HEK293 (cell line): ENCODE data around the gene SUSD3.

Experiments used
- CTCF ChIA-PET: fragments of 350-600 bp; formaldehyde crosslinking; extraction: SDS; loops from one replicate; lab custom pipeline; 2021; ENCODE audit warnings: antibody characterized with exemption; lab: Yijun Ruan, JAX
- POLR2A ChIA-PET: fragments of 300-600 bp; formaldehyde crosslinking; extraction: SDS; loops from one replicate; lab custom pipeline; 2020; ENCODE audit warnings: antibody characterized with exemption, inconsistent platforms; lab: Yijun Ruan, JAX
- H3K27ac ChIP-seq: fragments of 200-500 bp; sonication (Bioruptor generic); 2 replicates; pipeline ENCODE4 v1.5.1; 2014; ENCODE audit warnings: low read depth, low read length, control low read depth, inconsistent platforms; ENCODE audit errors: extremely low read depth
- H3K36me3 ChIP-seq, 2 experiments: fragments of 200-500 bp in 1 of 2; sonication (Bioruptor generic) in 1 of 2; 1 replicate in 1 of 2; 2 replicates in 1 of 2; pipeline ENCODE4 v1.5.1; 2014 to 2017; ENCODE audit warnings: inconsistent platforms in 2 of 2, low read length in 2 of 2; ENCODE audit not compliant: control insufficient read depth in 2 of 2, insufficient read depth in 1 of 2
- H3K4me1 ChIP-seq: fragments of 200-500 bp; sonication (Bioruptor generic); 2 replicates; pipeline ENCODE4 v1.5.1; 2014; ENCODE audit warnings: mild to moderate bottlenecking, low read length, inconsistent platforms; ENCODE audit not compliant: control insufficient read depth, insufficient read depth
- H3K4me3 ChIP-seq: 2 replicates; pipeline ENCODE4 v1.5.1; 2011; ENCODE audit warnings: low read depth, mild to moderate bottlenecking, control low read depth, low read length, moderate library complexity
- H3K9me3 ChIP-seq: fragments of 200-500 bp; sonication (Bioruptor generic); 2 replicates; pipeline ENCODE4 v1.5.1; 2014; ENCODE audit warnings: low read depth, low read length, inconsistent platforms; ENCODE audit not compliant: control insufficient read depth, insufficient read depth
- BCL11B ChIP-seq: fragments of 450-650 bp; formaldehyde crosslinking; IDR thresholded peaks from 2 replicates; pipeline ENCODE4 v1.5.1; 2016; ENCODE audit warnings: low read depth, missing biosample characterization, missing genetic modification characterization
- BCL6B ChIP-seq: fragments of 450-650 bp; formaldehyde crosslinking; IDR thresholded peaks from 2 replicates; pipeline ENCODE4 v1.5.1; 2017; ENCODE audit warnings: missing biosample characterization, missing genetic modification characterization
- HOXD13 ChIP-seq: sonication (generic); formaldehyde crosslinking; IDR thresholded peaks from 2 replicates; pipeline ENCODE4 v1.8.0; 2022; ENCODE audit warnings: missing genetic modification reagents, borderline replicate concordance
- SP2 ChIP-seq: fragments of 450-650 bp; formaldehyde crosslinking; IDR thresholded peaks from 2 replicates; pipeline ENCODE4 v1.5.1; 2016; ENCODE audit warnings: missing biosample characterization, missing genetic modification characterization
- ZBTB1 ChIP-seq: fragments of 450-650 bp; formaldehyde crosslinking; IDR thresholded peaks from 2 replicates; pipeline ENCODE4 v1.5.1; 2016; ENCODE audit warnings: missing biosample characterization, missing genetic modification characterization
- ZBTB20 ChIP-seq: fragments of 450-650 bp; formaldehyde crosslinking; IDR thresholded peaks from 2 replicates; pipeline ENCODE4 v1.5.1; 2016; ENCODE audit warnings: missing biosample characterization, missing genetic modification characterization
- ZNF140 ChIP-seq: fragments of 450-650 bp; formaldehyde crosslinking; IDR thresholded peaks from 2 replicates; pipeline ENCODE4 v1.5.1; 2016; ENCODE audit warnings: missing biosample characterization, missing genetic modification characterization
- ZNF19 ChIP-seq: fragments of 450-650 bp; formaldehyde crosslinking; IDR thresholded peaks from 2 replicates; pipeline ENCODE4; 2016; ENCODE audit warnings: missing biosample characterization, missing genetic modification characterization, low read depth
- ZNF274 ChIP-seq, 2 experiments: fragments of 200-500 bp in 1 of 2; fragments of 450-650 bp in 1 of 2; sonication (Bioruptor generic) in 1 of 2; formaldehyde crosslinking in 1 of 2; IDR thresholded peaks; 2 replicates each; pipeline versions ENCODE4 v1.5.1 to v1.6.1; 2014 to 2016; ENCODE audit warnings: borderline replicate concordance in 1 of 2, inconsistent platforms in 1 of 2, low read length in 1 of 2, missing biosample characterization in 1 of 2, missing genetic modification characterization in 1 of 2
- ZNF280D ChIP-seq: fragments of 450-650 bp; formaldehyde crosslinking; IDR thresholded peaks from 2 replicates; pipeline ENCODE4 v1.5.1; 2016; ENCODE audit warnings: missing biosample characterization, missing genetic modification characterization
- ZNF292 ChIP-seq: fragments of 450-650 bp; formaldehyde crosslinking; IDR thresholded peaks from 2 replicates; pipeline ENCODE4 v1.5.1; 2016; ENCODE audit warnings: low read depth, missing biosample characterization, missing genetic modification characterization, borderline replicate concordance
- ZNF302 ChIP-seq: fragments of 450-650 bp; formaldehyde crosslinking; IDR thresholded peaks from 2 replicates; pipeline ENCODE4 v1.5.1; 2016; ENCODE audit warnings: missing biosample characterization, missing genetic modification characterization, low read depth
- ZNF518A ChIP-seq: fragments of 450-650 bp; formaldehyde crosslinking; conservative IDR thresholded peaks from 2 replicates; pipeline ENCODE4 v1.5.1; 2016; ENCODE audit warnings: low read depth, missing biosample characterization, missing genetic modification characterization
- ZNF529 ChIP-seq: fragments of 450-650 bp; formaldehyde crosslinking; IDR thresholded peaks from 2 replicates; pipeline ENCODE4 v1.5.1; 2017; ENCODE audit warnings: missing genetic modification characterization, missing biosample characterization; ENCODE audit not compliant: insufficient replicate concordance
- ZNF639 ChIP-seq: fragments of 450-650 bp; formaldehyde crosslinking; IDR thresholded peaks from 2 replicates; pipeline ENCODE4 v1.5.1; 2016; ENCODE audit warnings: missing biosample characterization, missing genetic modification characterization
- ZNF660 ChIP-seq: fragments of 450-650 bp; IDR thresholded peaks from 2 replicates; pipeline ENCODE4 v1.5.1; 2018; ENCODE audit warnings: missing biosample characterization, mild to moderate bottlenecking, missing genetic modification characterization
- ZNF768 ChIP-seq: fragments of 450-650 bp; formaldehyde crosslinking; IDR thresholded peaks from 2 replicates; pipeline ENCODE4 v1.5.1; 2018; ENCODE audit warnings: missing biosample characterization, mild to moderate bottlenecking, missing genetic modification characterization
- ZNF777 ChIP-seq: fragments of 450-650 bp; formaldehyde crosslinking; IDR thresholded peaks from 2 replicates; pipeline ENCODE4 v1.5.1; 2017; ENCODE audit warnings: missing biosample characterization, missing genetic modification characterization, borderline replicate concordance
- ZXDB ChIP-seq: fragments of 450-650 bp; formaldehyde crosslinking; IDR thresholded peaks from 2 replicates; pipeline ENCODE4 v1.5.1; 2016; ENCODE audit warnings: missing biosample characterization, missing genetic modification characterization
- TF ChIP-seq, protein P1 (sequence below): sonication (generic); formaldehyde crosslinking; IDR thresholded peaks from 2 replicates; pipeline ENCODE4 v1.8.1; 2022; ENCODE audit warnings: mild to moderate bottlenecking, moderate library complexity, missing genetic modification reagents

Gene SUSD3

GRCh38 chr9:93041108-93041802, 17.2 kb upstream of the SUSD3 start:
- CTCF ChIA-PET: no interaction called here

DNA sequence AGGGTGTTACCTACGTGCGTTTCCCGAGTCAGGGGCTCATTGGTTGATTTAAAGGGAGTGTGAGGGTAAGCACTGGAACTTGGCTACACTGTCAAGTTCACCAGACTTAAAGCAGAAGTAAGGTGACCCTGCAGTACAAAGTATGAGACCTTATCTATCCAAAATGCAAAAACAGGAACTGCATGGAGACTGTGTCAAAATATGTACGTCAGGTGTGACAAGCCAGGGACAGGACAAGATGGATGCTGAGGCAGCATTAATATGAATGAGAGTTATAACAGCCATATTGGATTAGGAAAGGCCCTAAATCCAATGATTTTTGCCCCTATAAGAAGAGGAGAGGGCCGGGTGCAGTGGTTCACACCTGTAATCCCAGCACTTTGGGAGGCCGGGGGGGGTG, 15.4 kb upstream of the SUSD3 start:
- H3K36me3 ChIP-seq: no peaks in the 10 kb centered on the region
- CTCF ChIA-PET: no interaction called here

More at GRCh38 chr9:93041108-93041802, 17.2 kb upstream of the SUSD3 start:
- H3K4me1 ChIP-seq: no peaks in the 10 kb centered on the region
- H3K36me3 ChIP-seq: no peaks in the 10 kb centered on the region
- no peak overlapping the region for H3K4me3 ChIP-seq
- H3K27ac ChIP-seq: no peak overlapping the region
- H3K9me3 ChIP-seq: no peaks in the 10 kb centered on the region
- TF ChIP-seq SP2 (tag by site-specific recombination): no peak
- TF ChIP-seq ZNF777 (tag by site-specific recombination): no peak
- no peak for TF ChIP-seq BCL11B (tag by site-specific recombination)
- TF ChIP-seq, protein P1, sequence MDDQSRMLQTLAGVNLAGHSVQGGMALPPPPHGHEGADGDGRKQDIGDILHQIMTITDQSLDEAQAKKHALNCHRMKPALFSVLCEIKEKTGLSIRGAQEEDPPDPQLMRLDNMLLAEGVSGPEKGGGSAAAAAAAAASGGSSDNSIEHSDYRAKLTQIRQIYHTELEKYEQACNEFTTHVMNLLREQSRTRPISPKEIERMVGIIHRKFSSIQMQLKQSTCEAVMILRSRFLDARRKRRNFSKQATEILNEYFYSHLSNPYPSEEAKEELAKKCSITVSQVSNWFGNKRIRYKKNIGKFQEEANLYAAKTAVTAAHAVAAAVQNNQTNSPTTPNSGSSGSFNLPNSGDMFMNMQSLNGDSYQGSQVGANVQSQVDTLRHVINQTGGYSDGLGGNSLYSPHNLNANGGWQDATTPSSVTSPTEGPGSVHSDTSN: no peak
- TF ChIP-seq ZNF274 (IDR thresholded peaks at IDR 0.05; ENCODE audit: low read length): no peak
- TF ChIP-seq ZNF274 (tag by site-specific recombination; IDR thresholded peaks at IDR 0.05; ENCODE audit: borderline replicate concordance): no peak
- no peak for TF ChIP-seq ZBTB1 (tag by site-specific recombination)
- no peak for TF ChIP-seq ZNF660 (tag by site-specific recombination)
- POLR2A ChIA-PET: no interaction called here

More for the DNA sequence above, 15.4 kb upstream of the SUSD3 start:
- no peaks in the 10 kb centered on the region for H3K4me1 ChIP-seq
- POLR2A ChIA-PET: no interaction called here
- no peak overlapping the region for H3K4me3 ChIP-seq
- no peak overlapping the region for H3K27ac ChIP-seq
- TF ChIP-seq BCL6B (tag by site-specific recombination) (no peak), ZBTB20 (no peak), ZNF302 (tag by site-specific recombination) (no peak), ZNF280D (no peak), ZNF768 (tag by site-specific recombination) (no peak), ZNF529 (tag by site-specific recombination) (no peak), ZNF292 (tag by site-specific recombination) (no peak), ZNF140 (no peak), ZXDB (tag by site-specific recombination) (no peak), ZNF19 (tag by site-specific recombination) (no peak), ZNF518A (tag by site-specific recombination) (no peak), ZNF639 (no peak), HOXD13 (CRISPR knock-in tag) (no peak)
- TF ChIP-seq, all 188 proteins: peak for 0
- H3K9me3 ChIP-seq: no peaks in the 10 kb centered on the region
